Measurements from ENCODE around the gene ADCY3. TPM values are rescaled to one million over a fixed set of nuclear protein-coding genes. Genes with fewer than 3 reads are reported as not detected.
"Not testable (repeated sequence)": the region's sequence is repeated elsewhere in the genome, so short reads cannot be mapped to it uniquely, and the experiment has no call there.

Gene ADCY3
- total and polyA plus RNA-seq, 7 donors: 9.2 to 15.2 (median 12.1) TPM

DNA sequence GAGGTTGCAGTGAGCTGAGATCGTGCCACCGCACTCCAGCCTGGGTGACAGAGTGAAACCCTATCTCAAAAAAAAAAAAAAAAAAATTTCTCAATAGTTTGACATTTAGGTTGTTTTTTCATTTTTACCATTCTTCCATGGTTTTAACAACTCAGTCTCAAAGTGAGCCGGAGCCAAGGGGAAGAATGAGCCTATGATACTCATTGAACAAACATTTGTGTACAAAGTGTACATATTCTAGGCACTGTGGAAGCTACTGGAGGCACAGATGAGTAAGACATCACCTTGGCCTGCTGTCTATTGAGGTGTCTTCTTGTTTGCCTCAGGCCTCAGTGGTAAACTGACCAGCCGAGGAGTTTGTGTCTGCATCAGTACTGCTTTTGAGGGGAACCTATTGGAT lies 104.9 kb downstream of the ADCY3 start:
- intact Hi-C loops (cut with DNase I): no loop called here
- Histone ChIP-seq H3K27ac (no peak overlapping the region), H3K4me1 (no peaks in the 10 kb centered on the region), H3K36me3 (ENCODE audit: insufficient read depth in 1 of 2, low read depth in 1 of 2) (peaks cover 0 to 26% of the 10 kb centered on the region in 2 donors), H3K4me3 (no peak overlapping the region), H3K9me3 (no peaks in the 10 kb centered on the region), H3K27me3 (ENCODE audit: insufficient read depth in 3 of 3, low read length in 2 of 3) (no peaks in the 10 kb centered on the region)
- TF ChIP-seq, protein P1, sequence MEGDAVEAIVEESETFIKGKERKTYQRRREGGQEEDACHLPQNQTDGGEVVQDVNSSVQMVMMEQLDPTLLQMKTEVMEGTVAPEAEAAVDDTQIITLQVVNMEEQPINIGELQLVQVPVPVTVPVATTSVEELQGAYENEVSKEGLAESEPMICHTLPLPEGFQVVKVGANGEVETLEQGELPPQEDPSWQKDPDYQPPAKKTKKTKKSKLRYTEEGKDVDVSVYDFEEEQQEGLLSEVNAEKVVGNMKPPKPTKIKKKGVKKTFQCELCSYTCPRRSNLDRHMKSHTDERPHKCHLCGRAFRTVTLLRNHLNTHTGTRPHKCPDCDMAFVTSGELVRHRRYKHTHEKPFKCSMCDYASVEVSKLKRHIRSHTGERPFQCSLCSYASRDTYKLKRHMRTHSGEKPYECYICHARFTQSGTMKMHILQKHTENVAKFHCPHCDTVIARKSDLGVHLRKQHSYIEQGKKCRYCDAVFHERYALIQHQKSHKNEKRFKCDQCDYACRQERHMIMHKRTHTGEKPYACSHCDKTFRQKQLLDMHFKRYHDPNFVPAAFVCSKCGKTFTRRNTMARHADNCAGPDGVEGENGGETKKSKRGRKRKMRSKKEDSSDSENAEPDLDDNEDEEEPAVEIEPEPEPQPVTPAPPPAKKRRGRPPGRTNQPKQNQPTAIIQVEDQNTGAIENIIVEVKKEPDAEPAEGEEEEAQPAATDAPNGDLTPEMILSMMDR (IDR thresholded peaks at IDR 0.05): no peak
- WGBS, 3 donors: 98 to 100% (median 98%) methylated on average over 4 of the region's 4 CpGs
- ATAC-seq (no peak), DNase-seq (peak in 1 of 2 donors; percentile 4)

DNA sequence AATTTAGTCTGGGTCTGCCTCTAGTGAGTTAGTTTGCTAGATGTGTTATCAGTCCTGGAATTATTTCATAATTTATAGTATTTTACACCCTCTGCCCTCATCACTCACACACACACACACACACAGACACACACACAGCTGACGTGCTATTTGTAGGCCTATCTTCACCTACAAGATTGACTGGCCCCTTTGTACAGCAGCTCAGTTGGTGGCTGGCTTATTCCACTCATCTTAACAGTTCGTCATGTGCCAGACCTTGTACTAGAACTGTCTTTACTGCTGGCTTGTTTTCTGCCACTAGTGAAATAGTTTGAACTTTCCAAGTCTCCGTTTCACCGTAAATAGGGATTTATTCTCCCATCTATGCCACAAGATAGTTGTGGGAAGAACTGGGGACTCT lies 105.5 kb downstream of the ADCY3 start:
- DNase-seq: no peak
- Histone ChIP-seq H3K4me3 (no peak overlapping the region), H3K27me3 (ENCODE audit: insufficient read depth in 3 of 3, low read length in 2 of 3) (no peaks in the 10 kb centered on the region), H3K27ac (no peak overlapping the region), H3K9me3 (no peaks in the 10 kb centered on the region), H3K4me1 (no peaks in the 10 kb centered on the region), H3K36me3 (ENCODE audit: insufficient read depth in 1 of 2, low read depth in 1 of 2) (peaks cover 0 to 21% of the 10 kb centered on the region in 2 donors)
- intact Hi-C loops (cut with DNase I): no loop called here
- peak in 1 of 4 donors; percentile 55 for ATAC-seq
- TF ChIP-seq, protein P1 (IDR thresholded peaks at IDR 0.05): no peak
- WGBS, 3 donors: 51 to 63% (median 52%) methylated on average over 4 of the region's 4 CpGs

DNA sequence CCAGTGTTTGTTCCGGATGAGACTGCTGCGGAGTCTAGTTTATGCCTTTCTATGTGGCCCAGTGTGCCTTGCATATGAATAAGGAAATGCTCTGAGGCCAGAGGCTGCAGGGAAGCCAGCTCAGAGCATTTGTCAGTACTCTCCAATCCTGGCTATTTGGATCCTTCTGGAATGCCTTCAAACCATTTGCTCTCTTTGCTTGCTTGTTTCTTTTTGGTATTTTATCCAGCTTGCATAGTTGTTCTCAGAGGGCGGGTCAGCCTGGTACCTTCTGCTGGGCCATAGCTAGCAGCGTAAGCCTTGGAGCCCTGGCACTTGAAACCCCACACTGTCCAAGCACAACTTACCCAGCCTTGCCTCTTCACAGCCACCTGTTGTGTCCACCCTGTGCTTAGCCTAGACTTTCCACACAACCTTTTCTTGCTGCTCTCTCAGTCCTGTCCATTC lies 106.3 kb downstream of the ADCY3 start:
- Histone ChIP-seq H3K4me1 (no peaks in the 10 kb centered on the region), H3K36me3 (ENCODE audit: insufficient read depth in 1 of 2, low read depth in 1 of 2) (peaks cover 0 to 13% of the 10 kb centered on the region in 2 donors), H3K9me3 (no peaks in the 10 kb centered on the region), H3K27ac (no peak overlapping the region), H3K4me3 (no peak overlapping the region), H3K27me3 (ENCODE audit: insufficient read depth in 3 of 3, low read length in 2 of 3) (no peaks in the 10 kb centered on the region)
- intact Hi-C loops (cut with DNase I): no loop called here
- TF ChIP-seq, protein P1 (IDR thresholded peaks at IDR 0.05): no peak
- DNase-seq (no peak), ATAC-seq (peak in 1 of 4 donors; percentile 53)
- 56 to 87% (median 75%) methylated on average over 4 of the region's 4 CpGs for WGBS, 3 donors

GRCh38 chr2:24809316-24810007 lies 110.6 kb downstream of the ADCY3 start:
- ATAC-seq: no peak
- H3K4me3 ChIP-seq: no peak overlapping the region
- no peak for DNase-seq
- H3K27ac ChIP-seq: no peak overlapping the region
- TF ChIP-seq, protein P1 (IDR thresholded peaks at IDR 0.05): no peak
- no peaks in the 10 kb centered on the region for H3K27me3 ChIP-seq (ENCODE audit: insufficient read depth in 3 of 3, low read length in 2 of 3)
- no peaks in the 10 kb centered on the region for H3K9me3 ChIP-seq
- H3K36me3 ChIP-seq (ENCODE audit: insufficient read depth in 1 of 2, low read depth in 1 of 2): no peaks in the 10 kb centered on the region
- WGBS, 3 donors: 84 to 90% (median 84%) methylated on average over 4 of the region's 4 CpGs
- intact Hi-C loops (cut with DNase I): no loop called here
- no peaks in the 10 kb centered on the region for H3K4me1 ChIP-seq

DNA sequence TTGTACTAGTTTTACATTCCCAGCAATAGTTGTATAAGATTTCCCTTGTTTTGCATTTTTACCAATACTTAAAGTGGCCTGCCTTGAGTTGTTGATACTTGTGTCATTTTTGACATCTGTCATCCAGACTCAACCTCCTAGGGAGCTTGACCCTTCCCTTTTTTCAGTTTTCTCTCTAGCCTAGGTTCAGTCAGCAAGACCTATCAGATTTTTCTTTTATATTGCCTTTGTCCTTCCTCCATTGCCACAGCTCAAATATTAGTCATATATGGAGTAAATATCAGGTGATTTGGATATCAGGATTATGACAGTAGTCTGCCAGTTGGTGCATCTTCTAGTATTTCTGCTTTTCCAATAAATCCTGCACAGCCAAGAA lies 113.4 kb downstream of the ADCY3 start:
- ATAC-seq: no peak
- Histone ChIP-seq H3K4me1 (no peaks in the 10 kb centered on the region), H3K9me3 (no peaks in the 10 kb centered on the region), H3K36me3 (ENCODE audit: insufficient read depth in 1 of 2, low read depth in 1 of 2) (no peaks in the 10 kb centered on the region), H3K4me3 (no peak overlapping the region), H3K27me3 (ENCODE audit: insufficient read depth in 3 of 3, low read length in 2 of 3) (no peaks in the 10 kb centered on the region), H3K27ac (no peak overlapping the region)
- DNase-seq: no peak
- intact Hi-C loops (cut with DNase I): no loop called here
- TF ChIP-seq, protein P1 (IDR thresholded peaks at IDR 0.05): no peak

- H3K27me3 ChIP-seq (ENCODE audit: insufficient read depth in 3 of 3, low read length in 2 of 3); H3K27ac ChIP-seq; ATAC-seq; H3K4me3 ChIP-seq; H3K36me3 ChIP-seq (ENCODE audit: insufficient read depth in 1 of 2, low read depth in 1 of 2); intact Hi-C loops (cut with DNase I); H3K4me1 ChIP-seq; DNase-seq; H3K9me3 ChIP-seq: not testable (repeated sequence)
- WGBS, 3 donors: 94 to 98% (median 97%) methylated on average over 23 to 25 of the region's 25 CpGs
Observed at GRCh38 chr2:24805811-24806660, 114.0 kb downstream of the ADCY3 start.

Measured in psoas muscle (tissue), 8 donors.